Measurements from ENCODE around the gene PSPH. TPM values are rescaled to one million over a fixed set of nuclear protein-coding genes. Genes with fewer than 3 reads are reported as not detected.
"Not testable (repeated sequence)": the region's sequence is repeated elsewhere in the genome, so short reads cannot be mapped to it uniquely, and the experiment has no call there.

Gene PSPH
- total RNA-seq, 2 donors from 2014 or later = 4.6 to 14.3 TPM

DNA sequence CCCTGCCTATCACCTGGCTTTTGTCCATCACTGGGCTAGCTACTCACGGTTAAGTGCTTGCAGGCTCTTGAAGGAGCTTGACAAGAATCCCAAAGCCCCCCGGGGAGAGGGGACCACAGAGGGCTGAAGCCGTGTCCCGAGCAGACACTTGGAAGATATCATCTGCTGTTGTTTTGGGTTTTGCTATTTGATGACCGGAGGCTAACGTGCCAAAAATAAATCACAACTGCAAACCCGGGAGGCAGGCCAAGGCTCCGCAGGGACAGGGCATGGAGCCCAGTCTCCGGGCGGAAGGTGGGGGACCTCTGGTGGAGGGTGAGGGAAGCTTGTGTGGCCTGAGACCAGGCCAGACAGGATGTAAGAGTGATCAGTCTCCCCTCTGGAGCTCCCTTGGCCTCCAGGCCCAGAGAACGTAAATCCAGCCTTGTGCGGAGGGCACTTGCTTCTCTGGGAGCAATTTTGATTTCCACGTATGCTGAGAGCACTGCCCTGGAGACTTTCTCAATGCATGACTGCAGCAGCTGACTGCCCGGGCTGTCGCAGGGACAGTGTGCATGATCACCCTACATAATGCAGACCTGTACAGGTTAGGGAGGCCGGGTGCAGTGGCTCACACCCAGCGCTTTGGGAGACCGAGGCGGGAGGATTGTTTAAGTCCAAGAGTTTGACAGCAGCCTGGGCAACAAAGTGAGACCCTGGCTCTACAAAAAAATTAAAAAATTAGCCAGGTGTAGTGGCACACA lies 41.7 kb upstream of the PSPH start, which contains the start of gene PHKG1:
Gene PHKG1, minus strand, starts transcription at position 164 of the 743 bp plus-strand sequence. CDS start 4,011 bp downstream, outside the sequence.
- H3K36me3 ChIP-seq (replicated peaks in 1 of 2; ENCODE audit: insufficient read depth in 1 of 2, low read depth in 2 of 2) = no peaks in the 10 kb centered on the region
- H3K27ac ChIP-seq = peak within 1 kb of the TSS in 3 of 4 donors; percentile 4 to 59 (median 42)
- TF ChIP-seq, protein P1, sequence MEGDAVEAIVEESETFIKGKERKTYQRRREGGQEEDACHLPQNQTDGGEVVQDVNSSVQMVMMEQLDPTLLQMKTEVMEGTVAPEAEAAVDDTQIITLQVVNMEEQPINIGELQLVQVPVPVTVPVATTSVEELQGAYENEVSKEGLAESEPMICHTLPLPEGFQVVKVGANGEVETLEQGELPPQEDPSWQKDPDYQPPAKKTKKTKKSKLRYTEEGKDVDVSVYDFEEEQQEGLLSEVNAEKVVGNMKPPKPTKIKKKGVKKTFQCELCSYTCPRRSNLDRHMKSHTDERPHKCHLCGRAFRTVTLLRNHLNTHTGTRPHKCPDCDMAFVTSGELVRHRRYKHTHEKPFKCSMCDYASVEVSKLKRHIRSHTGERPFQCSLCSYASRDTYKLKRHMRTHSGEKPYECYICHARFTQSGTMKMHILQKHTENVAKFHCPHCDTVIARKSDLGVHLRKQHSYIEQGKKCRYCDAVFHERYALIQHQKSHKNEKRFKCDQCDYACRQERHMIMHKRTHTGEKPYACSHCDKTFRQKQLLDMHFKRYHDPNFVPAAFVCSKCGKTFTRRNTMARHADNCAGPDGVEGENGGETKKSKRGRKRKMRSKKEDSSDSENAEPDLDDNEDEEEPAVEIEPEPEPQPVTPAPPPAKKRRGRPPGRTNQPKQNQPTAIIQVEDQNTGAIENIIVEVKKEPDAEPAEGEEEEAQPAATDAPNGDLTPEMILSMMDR (IDR thresholded peaks at IDR 0.05) = peak; percentile 24 to 70 (median 53)
- no peak for TF ChIP-seq POLR2A (IDR thresholded peaks at IDR 0.05)
- H3K9me3 ChIP-seq = no peaks in the 10 kb centered on the region
- no peaks in the 10 kb centered on the region for H3K27me3 ChIP-seq
- WGBS, 2 donors = 25 to 27% methylated on average over 5 to 19 of the region's 19 CpGs
- H3K4me1 ChIP-seq = peaks cover 25% of the 10 kb centered on the region
- intact Hi-C loops (cut with DNase I) = no loop called here
- H3K4me3 ChIP-seq = no peak within 1 kb of the TSS
- peak; percentile 90 for ATAC-seq
- DNase-seq = peak; percentile 82 to 89 (median 88)

DNA sequence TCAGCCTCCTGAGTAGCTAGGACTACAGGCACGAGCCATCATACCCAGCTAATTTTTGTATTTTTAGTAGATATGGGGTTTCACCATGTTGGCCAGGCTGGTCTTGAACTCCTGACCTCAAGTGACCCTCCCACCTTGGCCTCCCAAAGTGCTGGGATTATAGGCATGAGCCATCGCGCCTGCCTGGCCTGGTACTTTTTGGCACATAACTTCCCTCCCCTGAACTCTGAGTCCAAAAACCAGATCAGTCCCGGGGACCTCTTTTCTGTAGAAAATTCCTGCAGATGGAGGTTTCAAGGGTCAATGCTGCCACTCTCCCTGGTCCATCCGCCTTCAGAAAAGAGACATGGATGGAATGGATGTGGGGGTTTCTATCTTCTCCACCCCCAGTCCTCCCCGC lies 41.1 kb upstream of the PSPH start:
- H3K27me3 ChIP-seq; ATAC-seq; H3K9me3 ChIP-seq; H3K4me3 ChIP-seq; H3K36me3 ChIP-seq (replicated peaks in 1 of 2; ENCODE audit: insufficient read depth in 1 of 2, low read depth in 2 of 2); intact Hi-C loops (cut with DNase I); DNase-seq: not testable (repeated sequence)
- Histone ChIP-seq H3K27ac (peak overlapping the region in 1 of 4 donors; percentile 59), H3K4me1 (peaks cover 20% of the 10 kb centered on the region)
- 21 to 30% methylated on average over 5 to 6 of the region's 6 CpGs for WGBS, 2 donors

DNA sequence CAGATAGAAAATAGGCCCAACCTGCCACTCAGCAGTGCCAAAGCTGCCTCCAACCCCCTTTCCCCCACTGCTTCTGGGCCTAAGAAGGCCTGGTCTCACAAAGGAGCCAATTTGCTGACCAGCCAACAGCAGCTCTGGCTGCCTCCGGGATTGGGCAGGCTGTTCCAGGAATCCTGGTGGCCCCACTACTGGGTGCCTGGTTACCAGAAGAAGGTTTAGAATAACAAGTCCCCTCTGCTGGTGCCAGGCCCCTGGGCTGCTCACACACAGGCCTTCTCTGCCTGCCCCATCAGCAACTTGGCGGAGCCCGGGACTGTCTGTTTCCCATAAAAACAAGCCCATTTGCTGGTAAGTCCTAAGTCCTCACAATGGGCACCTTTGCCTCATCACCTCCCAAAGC lies 40.3 kb upstream of the PSPH start:
- TF ChIP-seq POLR2A (IDR thresholded peaks at IDR 0.05) = no peak
- TF ChIP-seq, protein P1 (IDR thresholded peaks at IDR 0.05) = no peak
- peaks cover 14% of the 10 kb centered on the region for H3K4me1 ChIP-seq
- no peak overlapping the region for H3K27ac ChIP-seq
- ATAC-seq = no peak
- intact Hi-C loops (cut with DNase I) = no loop called here
- H3K27me3 ChIP-seq = no peaks in the 10 kb centered on the region
- no peaks in the 10 kb centered on the region for H3K36me3 ChIP-seq (replicated peaks in 1 of 2; ENCODE audit: insufficient read depth in 1 of 2, low read depth in 2 of 2)
- H3K9me3 ChIP-seq = no peaks in the 10 kb centered on the region
- no peak for DNase-seq
- H3K4me3 ChIP-seq = no peak overlapping the region
- WGBS, 2 donors = 86 to 94% methylated on average over 3 of the region's 3 CpGs

DNA sequence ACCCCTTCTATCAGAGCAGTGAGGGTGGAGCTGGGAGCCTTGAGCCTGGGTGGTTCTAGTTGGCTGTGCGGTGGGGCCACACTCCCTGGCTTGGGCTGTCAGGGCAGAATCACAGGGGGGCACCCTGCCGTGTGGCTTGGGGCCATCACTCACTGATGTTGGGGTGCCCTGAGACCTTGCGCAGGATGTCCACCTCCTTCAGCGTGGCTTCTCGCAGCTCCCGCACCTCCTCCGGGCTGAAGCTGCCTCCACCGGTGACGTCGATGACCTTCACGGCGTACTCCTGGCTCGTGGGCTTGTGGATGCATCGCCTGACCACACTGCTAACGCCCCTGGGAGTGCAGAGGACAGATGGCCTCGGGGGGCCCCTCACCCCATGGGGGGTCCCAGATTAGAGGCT lies 36.2 kb upstream of the PSPH start:
- intact Hi-C loops (cut with DNase I) = no loop called here
- DNase-seq (no peak), ATAC-seq (no peak)
- H3K36me3 ChIP-seq (replicated peaks in 1 of 2; ENCODE audit: insufficient read depth in 1 of 2, low read depth in 2 of 2) = no peaks in the 10 kb centered on the region
- no peaks in the 10 kb centered on the region for H3K9me3 ChIP-seq
- H3K27ac ChIP-seq = no peak overlapping the region
- 87 to 89% methylated on average over 15 to 16 of the region's 16 CpGs for WGBS, 2 donors
- no peaks in the 10 kb centered on the region for H3K27me3 ChIP-seq
- TF ChIP-seq POLR2A (IDR thresholded peaks at IDR 0.05) = no peak
- TF ChIP-seq, protein P1 (IDR thresholded peaks at IDR 0.05) = no peak
- no peak overlapping the region for H3K4me3 ChIP-seq
- H3K4me1 ChIP-seq = peaks cover 11% of the 10 kb centered on the region

DNA sequence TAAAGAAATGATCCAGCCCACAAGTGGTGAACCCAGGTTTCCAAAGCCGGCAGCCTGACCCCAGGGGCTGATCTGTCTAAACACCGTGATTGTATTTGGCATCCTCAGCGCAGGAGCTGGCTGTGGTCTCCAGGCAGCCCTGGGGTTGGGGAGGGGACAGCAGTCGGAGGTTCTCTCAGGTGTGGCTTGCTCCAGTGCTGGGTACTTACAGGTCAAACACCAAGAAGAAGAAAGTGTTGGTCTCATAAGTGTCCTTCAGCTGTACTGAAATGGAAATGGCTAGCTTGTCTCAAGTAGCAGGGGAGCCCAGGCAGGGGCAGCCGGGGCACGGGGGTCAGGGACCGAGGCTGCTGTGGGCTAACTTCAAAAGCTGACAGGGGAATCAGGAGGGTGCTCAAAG lies 35.5 kb upstream of the PSPH start:
- Histone ChIP-seq H3K27ac (no peak overlapping the region), H3K27me3 (no peaks in the 10 kb centered on the region), H3K4me3 (no peak overlapping the region), H3K4me1 (peaks cover 8% of the 10 kb centered on the region), H3K9me3 (no peaks in the 10 kb centered on the region), H3K36me3 (replicated peaks in 1 of 2; ENCODE audit: insufficient read depth in 1 of 2, low read depth in 2 of 2) (no peaks in the 10 kb centered on the region)
- 89 to 100% methylated on average over 2 to 7 of the region's 7 CpGs for WGBS, 2 donors
- no peak for TF ChIP-seq POLR2A (IDR thresholded peaks at IDR 0.05)
- TF ChIP-seq, protein P1 (IDR thresholded peaks at IDR 0.05) = no peak
- DNase-seq = no peak
- ATAC-seq = no peak
- intact Hi-C loops (cut with DNase I) = no loop called here
